Gastroesophageal sphincter (tissue), 3 donors: ENCODE results near the gene NPC1L1.

Source experiments
- EP300 ChIP-seq: sonication (generic); formaldehyde crosslinking; IDR thresholded peaks from one replicate; pipeline ENCODE4 v1.6.1; 2017; ENCODE audit warnings: antibody characterized with exemption, mild to moderate bottlenecking
- POLR2A ChIP-seq, 2 donors: fragments of 450-650 bp; IDR thresholded peaks; one replicate each; pipeline ENCODE4 v1.6.1; 2017; ENCODE audit warnings: antibody characterized with exemption in 2 of 2, mild to moderate bottlenecking in 2 of 2, moderate library complexity in 1 of 2
- TF ChIP-seq, protein P1 (sequence below), 4 experiments: fragments of 200-600 bp in 2 of 4; fragments of 450-650 bp in 2 of 4; sonication (generic) in 1 of 4; IDR thresholded peaks; one replicate each; pipeline ENCODE4 v1.5.1; 2017 to 2019; ENCODE audit warnings: antibody characterized with exemption in 4 of 4, mild to moderate bottlenecking in 2 of 4, moderate library complexity in 2 of 4

DNA sequence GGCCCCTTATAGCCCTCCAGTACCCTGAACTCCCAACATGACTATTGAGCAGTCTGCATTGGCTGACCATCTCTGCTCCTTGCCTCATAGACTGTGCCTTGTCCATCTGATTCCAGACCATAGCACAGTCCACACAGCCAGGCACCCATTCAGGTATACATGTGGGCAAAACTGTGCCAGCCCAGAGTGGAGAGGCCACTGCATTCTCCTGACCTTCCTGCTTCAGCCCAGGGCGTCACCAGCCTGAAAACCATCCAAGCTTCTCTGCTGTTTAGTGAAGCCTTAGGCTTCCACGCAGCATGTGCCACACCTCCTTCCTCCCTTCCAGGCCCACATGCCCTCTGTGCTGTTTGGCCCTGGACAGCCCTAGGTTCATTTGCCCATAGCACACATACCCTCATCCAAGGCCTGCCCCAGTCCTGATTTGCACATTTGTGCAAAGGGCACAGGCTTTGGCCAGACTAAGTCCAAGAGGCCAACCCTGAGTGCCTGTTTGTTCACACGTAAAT is 22.1 kb upstream of the NPC1L1 start:
- TF ChIP-seq, protein P1, sequence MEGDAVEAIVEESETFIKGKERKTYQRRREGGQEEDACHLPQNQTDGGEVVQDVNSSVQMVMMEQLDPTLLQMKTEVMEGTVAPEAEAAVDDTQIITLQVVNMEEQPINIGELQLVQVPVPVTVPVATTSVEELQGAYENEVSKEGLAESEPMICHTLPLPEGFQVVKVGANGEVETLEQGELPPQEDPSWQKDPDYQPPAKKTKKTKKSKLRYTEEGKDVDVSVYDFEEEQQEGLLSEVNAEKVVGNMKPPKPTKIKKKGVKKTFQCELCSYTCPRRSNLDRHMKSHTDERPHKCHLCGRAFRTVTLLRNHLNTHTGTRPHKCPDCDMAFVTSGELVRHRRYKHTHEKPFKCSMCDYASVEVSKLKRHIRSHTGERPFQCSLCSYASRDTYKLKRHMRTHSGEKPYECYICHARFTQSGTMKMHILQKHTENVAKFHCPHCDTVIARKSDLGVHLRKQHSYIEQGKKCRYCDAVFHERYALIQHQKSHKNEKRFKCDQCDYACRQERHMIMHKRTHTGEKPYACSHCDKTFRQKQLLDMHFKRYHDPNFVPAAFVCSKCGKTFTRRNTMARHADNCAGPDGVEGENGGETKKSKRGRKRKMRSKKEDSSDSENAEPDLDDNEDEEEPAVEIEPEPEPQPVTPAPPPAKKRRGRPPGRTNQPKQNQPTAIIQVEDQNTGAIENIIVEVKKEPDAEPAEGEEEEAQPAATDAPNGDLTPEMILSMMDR (IDR thresholded peaks at IDR 0.05): no peak
- no peak for TF ChIP-seq EP300
- TF ChIP-seq POLR2A (IDR thresholded peaks at IDR 0.05): no peak
